Measurements from ENCODE around the gene DDX49.
A peak's percentile ranks its signal among the peaks of the same experiment; 100 is the strongest.
"Not testable (repeated sequence)": the region's sequence is repeated elsewhere in the genome, so short reads cannot be mapped to it uniquely, and the experiment has no call there.

The DDX49 gene

GRCh38 chr19:18943465-18943864 lies 23.9 kb downstream of the DDX49 start:
- DNase-seq: no peak

DNA sequence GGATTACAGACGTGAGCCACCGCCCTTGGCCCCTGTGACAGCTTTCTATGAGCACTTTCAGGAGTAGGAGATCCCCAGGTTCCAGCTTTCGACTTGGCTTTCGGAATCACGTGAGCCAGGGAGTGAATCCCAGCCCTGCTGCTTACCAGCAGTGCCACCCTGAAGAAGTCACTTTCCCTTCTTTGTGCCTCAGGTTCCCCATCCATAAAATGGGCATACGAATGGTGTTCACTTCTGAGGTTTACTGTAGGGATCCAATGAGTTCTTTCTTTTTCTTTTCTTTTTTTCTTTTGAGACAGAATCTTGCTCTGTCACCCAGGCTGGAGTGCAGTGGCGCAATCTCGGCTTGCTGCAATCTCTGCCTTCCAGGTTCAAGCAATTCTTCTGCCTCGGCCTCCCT lies 25.8 kb downstream of the DDX49 start:
- no peak for DNase-seq

DNA sequence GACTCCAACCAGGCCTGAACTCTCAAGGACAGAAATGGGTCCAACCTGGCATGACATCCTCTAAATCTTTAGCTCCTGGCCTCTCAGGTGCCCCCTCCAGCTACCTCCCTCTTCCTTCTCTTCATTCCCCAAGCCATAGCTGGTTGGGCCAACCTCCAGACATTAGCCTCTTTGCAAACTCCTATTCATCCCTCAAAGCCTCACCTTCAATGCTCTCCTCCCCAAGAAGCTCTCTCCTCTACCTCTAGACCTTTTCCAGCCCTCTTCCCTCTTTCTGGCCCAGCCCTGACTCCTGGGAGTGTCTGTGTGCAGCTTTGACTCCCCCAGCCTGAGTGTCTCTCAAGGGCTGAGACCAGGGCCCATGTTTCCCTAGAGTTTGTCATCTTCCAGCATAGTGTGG lies 26.8 kb downstream of the DDX49 start:
- no peak for DNase-seq

- no peak for DNase-seq
Observed at GRCh38 chr19:18946918-18947317, 27.4 kb downstream of the DDX49 start.

DNA sequence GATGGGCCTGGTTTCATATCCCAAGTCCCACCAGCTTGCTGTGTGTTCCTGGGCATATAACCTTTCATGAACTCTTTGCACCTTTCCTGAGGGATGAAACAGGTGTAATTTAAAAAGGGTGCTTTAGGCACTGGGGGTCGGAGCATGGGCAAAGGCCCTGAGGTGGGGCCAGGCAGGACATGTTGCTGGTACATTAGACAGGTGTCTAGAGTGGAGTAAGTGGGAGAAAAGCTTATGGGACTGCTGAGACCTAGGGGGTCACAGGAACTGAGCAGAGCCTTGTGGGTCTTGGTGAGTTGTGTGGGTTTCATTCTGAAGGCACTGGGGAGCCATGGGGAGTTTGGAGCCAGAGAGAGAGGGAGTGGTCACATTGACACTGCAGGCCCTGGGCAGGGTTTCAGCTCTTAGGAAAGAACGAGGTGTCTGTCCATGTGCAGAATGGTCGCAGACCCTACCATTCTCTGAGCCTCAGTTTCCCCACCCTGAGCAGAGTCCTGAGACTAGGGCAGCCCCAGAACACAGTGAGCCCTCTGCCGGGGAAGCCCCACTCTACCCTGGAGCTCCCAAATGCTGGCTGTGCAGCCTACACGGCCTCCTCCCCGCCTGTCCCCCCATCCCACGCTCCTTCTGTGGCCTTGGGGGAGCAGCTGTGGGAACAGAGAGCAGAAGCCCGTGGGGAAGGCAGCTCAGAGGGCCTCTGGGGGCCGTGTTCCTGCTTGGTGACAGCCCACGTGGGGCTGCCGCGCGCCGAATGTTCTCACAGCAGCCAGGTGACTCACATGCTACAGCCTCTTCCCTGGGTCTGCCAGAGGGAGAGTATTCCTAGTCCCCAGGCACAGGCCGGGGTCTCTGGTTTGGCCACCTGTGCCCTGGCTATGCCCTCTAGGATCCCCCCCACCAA lies 28.8 kb downstream of the DDX49 start:
- DNase-seq: no peak

GRCh38 chr19:18948976-18949356 lies 29.5 kb downstream of the DDX49 start:
- no peak for DNase-seq

DNA sequence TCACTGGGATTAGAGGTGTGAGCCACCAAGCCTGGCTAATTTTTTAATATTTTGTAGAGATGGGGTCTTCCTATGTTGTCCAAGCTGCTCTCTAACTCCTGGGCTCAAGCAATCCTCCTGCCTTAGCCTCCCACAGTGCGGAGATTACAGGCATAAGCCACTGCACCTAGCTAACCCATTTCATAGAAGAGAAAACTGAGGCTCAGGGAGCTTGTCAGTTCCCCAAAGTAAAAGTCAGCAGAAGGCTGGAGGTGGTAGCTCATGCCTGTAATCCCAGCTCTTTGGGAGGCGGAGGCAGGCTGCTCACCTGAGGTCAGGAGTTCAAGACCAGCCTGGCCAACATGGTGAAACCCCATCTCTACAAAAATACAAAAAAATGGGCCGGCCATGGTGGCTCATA lies 30.3 kb downstream of the DDX49 start:
- no peak for DNase-seq

- DNase-seq: no peak
Observed at GRCh38 chr19:18951721-18952281, 32.3 kb downstream of the DDX49 start.

- DNase-seq: not testable (repeated sequence)
Observed at GRCh38 chr19:18952364-18953003, 33.0 kb downstream of the DDX49 start.

- DNase-seq: no peak
Observed at GRCh38 chr19:18954094-18954493, 34.6 kb downstream of the DDX49 start.

DNA sequence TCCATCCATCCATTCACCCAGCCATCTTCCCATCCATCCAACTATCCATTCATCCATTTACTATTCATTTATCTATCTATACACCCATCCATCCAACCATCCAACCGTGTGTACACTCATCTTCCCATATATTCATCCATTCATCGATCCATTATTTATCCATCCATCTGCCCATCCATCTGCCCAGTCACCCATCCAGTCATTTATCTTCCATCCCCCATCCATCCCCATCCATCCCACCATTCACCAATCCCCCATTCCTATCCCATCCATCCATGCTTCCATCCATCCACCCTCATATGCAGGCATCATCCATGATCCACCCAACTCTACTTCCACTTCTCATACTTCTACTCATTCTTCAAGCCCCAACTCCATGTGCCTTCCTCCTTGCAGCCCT lies 35.5 kb downstream of the DDX49 start:
- no peak for DNase-seq

DNA sequence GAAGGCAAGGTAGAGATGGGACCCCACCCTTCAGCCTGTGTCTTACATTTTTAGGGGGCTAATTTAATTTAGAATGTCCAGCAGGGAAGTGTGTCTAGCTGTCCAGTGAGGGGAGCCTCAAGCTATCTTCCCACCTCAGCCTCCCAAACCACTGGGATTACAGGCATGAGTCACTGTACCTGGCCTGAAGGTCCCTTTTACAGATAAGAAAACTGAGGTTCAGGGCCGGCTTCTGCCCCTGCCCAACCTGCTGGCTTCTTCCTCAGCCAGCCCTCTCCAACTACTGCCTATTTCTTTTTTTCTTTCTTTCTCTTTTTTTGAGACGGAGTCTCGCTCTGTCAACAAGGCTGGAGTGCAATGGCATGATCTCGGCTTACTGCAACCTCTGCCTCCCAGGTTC lies 40.9 kb downstream of the DDX49 start:
- no peak for DNase-seq

GRCh38 chr19:18961767-18962620 lies 42.5 kb downstream of the DDX49 start:
- no peak for DNase-seq

- DNase-seq: no peak
Observed at GRCh38 chr19:18964121-18964520, 44.6 kb downstream of the DDX49 start.

- no peak for DNase-seq
Observed at GRCh38 chr19:18966307-18966706, 46.8 kb downstream of the DDX49 start.

DNA sequence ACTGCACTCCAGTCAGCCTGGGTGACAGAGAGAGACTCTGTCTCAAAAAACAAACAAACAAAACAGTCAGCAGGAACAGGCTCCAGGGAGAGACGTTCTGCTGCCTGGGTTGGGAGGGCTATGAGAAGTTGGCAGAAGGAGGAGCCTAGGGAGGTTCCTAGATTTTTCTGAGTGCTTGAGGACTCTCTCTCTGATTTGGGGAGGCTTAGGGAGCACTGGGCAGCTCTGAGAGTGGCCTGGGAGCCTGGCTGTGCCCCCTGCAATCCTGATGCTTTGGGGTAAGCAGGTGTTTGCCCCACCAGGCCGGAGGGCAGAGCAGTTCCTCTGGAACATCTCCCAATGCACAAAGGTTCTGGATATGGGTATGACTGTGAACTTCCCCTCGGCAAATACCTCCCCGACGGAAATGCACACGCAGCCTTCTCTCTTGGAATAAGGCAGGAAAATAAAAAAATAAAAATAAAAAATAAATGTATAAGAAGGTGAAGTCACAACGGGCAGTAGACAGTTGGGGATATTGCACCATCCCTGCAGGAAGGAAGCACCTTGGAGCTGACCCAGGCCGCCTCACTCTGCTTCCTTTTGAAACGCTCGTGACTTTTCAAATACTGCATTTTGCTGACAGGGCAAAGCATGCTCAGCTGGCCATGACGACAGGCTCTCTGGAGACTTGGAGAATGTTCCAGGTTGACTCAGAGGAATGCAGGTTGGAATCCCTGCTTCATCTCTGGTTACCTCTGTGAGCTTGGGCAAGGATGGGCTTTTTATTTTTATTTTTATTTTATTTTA lies 48.0 kb downstream of the DDX49 start:
- DNase-seq: peak; percentile 46

- DNase-seq: no peak
Observed at GRCh38 chr19:18969931-18970659, 50.6 kb downstream of the DDX49 start.

GRCh38 chr19:18972301-18972811 lies 52.8 kb downstream of the DDX49 start:
- no peak for DNase-seq

- DNase-seq: no peak
Observed at GRCh38 chr19:18972851-18973250, 53.3 kb downstream of the DDX49 start.

- no peak for DNase-seq
Observed at GRCh38 chr19:18975011-18975410, 55.5 kb downstream of the DDX49 start.

GRCh38 chr19:18975869-18976268 lies 56.4 kb downstream of the DDX49 start:
- DNase-seq: no peak

All from GDM1 (cell line).